ENCODE data around the gene GREB1. TPM values are rescaled to one million over a fixed set of nuclear protein-coding genes. Genes with fewer than 3 reads are reported as not detected.

The GREB1 gene
- total and polyA plus RNA-seq, 2 of the 4 experiments (the other 2 are of a cell fraction) = 0.05 TPM; not detected in 1

DNA sequence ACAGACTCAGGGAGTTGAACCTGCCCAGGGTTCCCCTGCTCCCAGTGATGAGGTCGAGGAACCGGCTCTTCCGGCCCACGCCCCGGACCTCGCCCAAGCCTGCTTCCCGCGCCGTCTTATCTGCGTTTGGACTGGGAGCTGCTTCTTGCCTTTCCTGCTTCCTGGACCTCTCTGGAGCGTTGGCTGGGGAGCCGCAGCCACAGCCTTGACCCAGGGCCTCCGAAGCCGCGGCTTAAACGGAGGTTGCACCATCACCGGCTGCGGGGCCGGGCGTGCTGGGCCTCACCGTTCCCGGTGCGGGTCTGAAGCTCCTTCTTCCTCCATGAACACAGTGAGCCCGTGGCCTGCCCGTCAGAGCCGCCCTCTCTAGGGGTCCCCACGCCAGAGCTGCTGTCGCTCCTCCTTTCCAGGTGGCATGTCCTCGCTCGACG lies 122.8 kb downstream of the GREB1 start:
- H4K91ac ChIP-seq (ENCODE audit: insufficient read depth, low read depth, low read length) = no peak overlapping the region
- WGBS, 2 experiments (ENCODE audit: extremely low coverage in 2 of 2, insufficient read length in 1 of 2) = 78% methylated on average over 20 of the region's 31 CpGs; no CpG with 5 or more reads in 1 of the 2 experiments
- dilution Hi-C loops (cut with HindIII; ENCODE audit: low sequenced_read_pairs, unreplicated experiment) (no loop called here), intact Hi-C loops (cut with micrococcal nuclease) (no loop called here), in situ Hi-C loops (cut with MboI; ENCODE audit: low sequenced_read_pairs) (no loop called here)
- no peaks in the 10 kb centered on the region for H3K4me1 ChIP-seq (ENCODE audit: control insufficient read depth, insufficient read depth, low read length)
- H3K4ac ChIP-seq (ENCODE audit: low read depth, low read length) = no peak overlapping the region
- no peak overlapping the region for H3K56ac ChIP-seq (ENCODE audit: extremely low read depth, insufficient read depth, low read length)
- H3K9ac ChIP-seq (ENCODE audit: low read depth, low read length) = no peak overlapping the region
- no peaks in the 10 kb centered on the region for H3K9me1 ChIP-seq (ENCODE audit: insufficient read depth, low read length)
- no peaks in the 10 kb centered on the region for H3K79me1 ChIP-seq (ENCODE audit: low read depth in 1 of 2, low read length in 2 of 2)
- H2BK20ac ChIP-seq (ENCODE audit: low read depth, low read length) = no peak overlapping the region
- no peak overlapping the region for H2AK9ac ChIP-seq (replicated peaks; ENCODE audit: low read depth, low read length, poor library complexity)
- no peak overlapping the region for H2BK15ac ChIP-seq (ENCODE audit: low read depth, low read length)
- no peak overlapping the region for H3K18ac ChIP-seq (ENCODE audit: low read depth, low read length)
- no peak overlapping the region for H3K14ac ChIP-seq (replicated peaks; ENCODE audit: low read depth, low read length)
- no peak overlapping the region for H4K5ac ChIP-seq (ENCODE audit: low read depth, low read length)
- no peak for ATAC-seq (ENCODE audit: low read depth)
- H3K9me3 ChIP-seq (ENCODE audit: control insufficient read depth, insufficient read depth, low read length) = no peaks in the 10 kb centered on the region; the same call in 1 of the 2 replicates
- H4K20me1 ChIP-seq (ENCODE audit: insufficient read depth, low read length) = no peaks in the 10 kb centered on the region
- no peak overlapping the region for H2BK5ac ChIP-seq (ENCODE audit: low read depth, low read length, poor library complexity, severe bottlenecking)
- no peak overlapping the region for H3K23ac ChIP-seq (ENCODE audit: low read depth, low read length)
- POLR2A ChIA-PET (ENCODE audit: unreplicated experiment) = no interaction called here
- no peak overlapping the region for H2AFZ ChIP-seq (replicated peaks; ENCODE audit: low read length, poor library complexity)
- no peak for TF ChIP-seq SMC3 (IDR thresholded peaks at IDR 0.05; ENCODE audit: low read depth, low read length)
- no peak for TF ChIP-seq NFE2L2 (IDR thresholded peaks at IDR 0.05; ENCODE audit: low read depth, low read length)
- no peak overlapping the region for H2BK120ac ChIP-seq (ENCODE audit: low read depth, low read length)
- no peak overlapping the region for H4K8ac ChIP-seq (ENCODE audit: low read depth in 2 of 2, low read length in 2 of 2)
- BruUV-seq (replicated peaks) = no TSS peak
- H3K4me3 ChIP-seq (ENCODE audit: insufficient read depth, low read depth, low read length) = no peak overlapping the region
- H3K27ac ChIP-seq (ENCODE audit: insufficient read depth, low read length) = no peak overlapping the region
- no peak overlapping the region for H3K4me2 ChIP-seq (ENCODE audit: low read depth, low read length)
- CTCF ChIA-PET = no interaction called here
- no peak overlapping the region for H2AK5ac ChIP-seq (ENCODE audit: low read depth, low read length)
- peaks cover 60% of the 10 kb centered on the region for H3K27me3 ChIP-seq (ENCODE audit: control insufficient read depth, insufficient read depth, low read length)
- H3K36me3 ChIP-seq (ENCODE audit: control insufficient read depth, insufficient read depth, low read length) = no peaks in the 10 kb centered on the region
- DNase-seq = no peak

All from IMR-90 (cell line).